Left ventricle myocardium inferior (tissue), 1 donor: Measurements from ENCODE around the gene KIF18B. TPM values are rescaled to one million over a fixed set of nuclear protein-coding genes. Genes with fewer than 3 reads are reported as not detected.

Source experiments
- DNase-seq: peaks from one replicate; pipeline ENCODE4 v3.0.0-alpha.2; 2020
- H3K27ac ChIP-seq: fragments of 200-600 bp; replicated peaks from 2 replicates; pipeline ENCODE4 v1.8.0; 2021
- H3K27me3 ChIP-seq: fragments of 200-600 bp; 2 replicates; pipeline ENCODE4 v1.8.0; 2021; ENCODE audit warnings: low read depth
- H3K36me3 ChIP-seq: fragments of 200-600 bp; 2 replicates; pipeline ENCODE4 v1.8.0; 2021
- H3K4me1 ChIP-seq: fragments of 200-600 bp; 2 replicates; pipeline ENCODE4 v1.8.0; 2021
- H3K4me3 ChIP-seq: fragments of 200-600 bp; 2 replicates; pipeline ENCODE4 v1.8.0; 2021; ENCODE audit warnings: mild to moderate bottlenecking, moderate library complexity
- H3K9me3 ChIP-seq: fragments of 200-600 bp; replicated peaks from 2 replicates; pipeline ENCODE4 v1.8.0; 2021
- CTCF ChIP-seq: fragments of 200-600 bp; IDR thresholded peaks from 2 replicates; pipeline ENCODE4 v1.8.0; 2021; ENCODE audit warnings: antibody characterized with exemption, mild to moderate bottlenecking, borderline replicate concordance
- intact Hi-C: fragments of 100-400 bp; cut with micrococcal nuclease; formaldehyde crosslinking; loops from one replicate; pipeline ENCODE4 v1.11.0; 2022
- total RNA-seq: library from RNA; stranded (reverse); fragmentation: NEBNext Ultra II Directional; extraction: Animal tissue kit (Norgen Biotek cat#: 25700); gene quantifications from one replicate; pipeline ENCODE4 v1.2.1, GENCODE V29; 2021
- donor health status: DM: no; HTN: yes; CAD: no; lungs with severe emphysema.

KIF18B gene
- total RNA-seq, 1 donor from 2014 or later, result 0.49 TPM

- TF ChIP-seq CTCF, result no peak
- Histone ChIP-seq H3K4me1 (peaks cover 43% of the 10 kb centered on the region), H3K36me3 (no peaks in the 10 kb centered on the region), H3K4me3 (no peak overlapping the region), H3K9me3 (no peaks in the 10 kb centered on the region), H3K27me3 (no peaks in the 10 kb centered on the region), H3K27ac (peak overlapping the region; percentile 55)
- peak; percentile 1 for DNase-seq
- intact Hi-C loops, result no loop called here
Measured at GRCh38 chr17:44931376-44931775, 16.2 kb downstream of the KIF18B start.

- Histone ChIP-seq H3K9me3 (no peaks in the 10 kb centered on the region), H3K27me3 (no peaks in the 10 kb centered on the region), H3K27ac (peak overlapping the region; percentile 55), H3K4me3 (no peak overlapping the region), H3K36me3 (no peaks in the 10 kb centered on the region), H3K4me1 (peaks cover 43% of the 10 kb centered on the region)
- no peak for DNase-seq
- TF ChIP-seq CTCF, result no peak
- intact Hi-C loops, result no loop called here
Measured at GRCh38 chr17:44930667-44931066, 16.9 kb downstream of the KIF18B start.

GRCh38 chr17:44928950-44929720, 18.4 kb downstream of the KIF18B start:
- Histone ChIP-seq H3K27ac (no peak overlapping the region), H3K9me3 (no peaks in the 10 kb centered on the region), H3K36me3 (no peaks in the 10 kb centered on the region), H3K4me3 (no peak overlapping the region), H3K27me3 (no peaks in the 10 kb centered on the region), H3K4me1 (peaks cover 43% of the 10 kb centered on the region)
- TF ChIP-seq CTCF, result no peak
- DNase-seq, result peak; percentile 7
- intact Hi-C loops, result no loop called here

- Histone ChIP-seq H3K27me3 (no peaks in the 10 kb centered on the region), H3K36me3 (no peaks in the 10 kb centered on the region), H3K4me1 (peaks cover 39% of the 10 kb centered on the region), H3K27ac (no peak overlapping the region), H3K4me3 (no peak overlapping the region), H3K9me3 (no peaks in the 10 kb centered on the region)
- no peak for TF ChIP-seq CTCF
- peak; percentile 9 for DNase-seq
- intact Hi-C loops, result no loop called here
Measured at GRCh38 chr17:44928136-44928535, 19.4 kb downstream of the KIF18B start.

GRCh38 chr17:44927696-44928095, 19.9 kb downstream of the KIF18B start:
- H3K27me3 ChIP-seq, result no peaks in the 10 kb centered on the region
- intact Hi-C loops, result no loop called here
- H3K9me3 ChIP-seq, result no peaks in the 10 kb centered on the region
- no peak for DNase-seq
- peaks cover 39% of the 10 kb centered on the region for H3K4me1 ChIP-seq
- H3K27ac ChIP-seq, result no peak overlapping the region
- no peak overlapping the region for H3K4me3 ChIP-seq
- TF ChIP-seq CTCF, result no peak
- no peaks in the 10 kb centered on the region for H3K36me3 ChIP-seq
